Astrocyte (in vitro differentiated cells and primary cell): Measurements from ENCODE around the gene ARPC2. TPM values are rescaled to one million over a fixed set of nuclear protein-coding genes. Genes with fewer than 3 reads are reported as not detected.
A peak's percentile ranks its signal among the peaks of the same experiment; 100 is the strongest.

ENCODE experiments used
- DNase-seq: peaks from one replicate; pipeline ENCODE4 v3.0.0-alpha.2; 2010; ENCODE audit warnings: low read depth
- FAIRE-seq: peaks from 2 replicates; lab custom pipeline; 2011; peaks lifted over from hg19 to GRCh38; lab: Jason Lieb, UNC
- H2AFZ ChIP-seq: 2 replicates; pipeline ENCODE4 v1.6.0; 2012; ENCODE audit warnings: low read depth, low read length, inconsistent platforms
- H3K27ac ChIP-seq: 2 replicates; pipeline ENCODE4 v1.5.1; 2011; ENCODE audit warnings: low read depth, low read length, inconsistent platforms
- H3K27me3 ChIP-seq: 2 replicates; pipeline ENCODE4 v1.6.0; 2011; ENCODE audit warnings: low read length, inconsistent platforms; ENCODE audit not compliant: insufficient read depth
- H3K36me3 ChIP-seq: 2 replicates; pipeline ENCODE4 v1.5.1; 2011; ENCODE audit warnings: low read length, inconsistent platforms; ENCODE audit not compliant: insufficient read depth
- H3K4me1 ChIP-seq: 2 replicates; pipeline ENCODE4 v1.5.1; 2011; ENCODE audit warnings: low read length, inconsistent platforms; ENCODE audit not compliant: insufficient read depth
- H3K4me2 ChIP-seq: 2 replicates; pipeline ENCODE4 v1.6.0; 2012; ENCODE audit warnings: low read length, inconsistent platforms
- H3K4me3 ChIP-seq: 2 replicates; pipeline ENCODE4 v1.5.1; 2011; ENCODE audit warnings: low read depth, mild to moderate bottlenecking, low read length, inconsistent platforms; ENCODE audit not compliant: insufficient read depth
- H3K79me2 ChIP-seq: 2 replicates; pipeline ENCODE4 v1.6.0; 2012; ENCODE audit warnings: mild to moderate bottlenecking, low read length, inconsistent platforms; ENCODE audit not compliant: insufficient read depth
- H3K9ac ChIP-seq: 2 replicates; pipeline ENCODE4 v1.6.0; 2012; ENCODE audit warnings: mild to moderate bottlenecking, low read length, inconsistent platforms
- H3K9me3 ChIP-seq: 2 replicates; pipeline ENCODE4 v1.5.1; 2012; ENCODE audit warnings: low read depth, mild to moderate bottlenecking, low read length, inconsistent platforms; ENCODE audit not compliant: insufficient read depth
- H4K20me1 ChIP-seq: 2 replicates; pipeline ENCODE4 v1.6.0; 2012; ENCODE audit warnings: low read length, inconsistent platforms; ENCODE audit not compliant: insufficient read depth
- H3K27ac Mint-ChIP-seq: one replicate; pipeline ENCODE4 v1.8.0; 2021; ENCODE audit warnings: mild to moderate bottlenecking, mixed read lengths; ENCODE audit not compliant: unreplicated experiment
- H3K27me3 Mint-ChIP-seq: one replicate; pipeline ENCODE4 v1.8.0; 2021; ENCODE audit warnings: low read depth, mixed read lengths; ENCODE audit not compliant: unreplicated experiment
- H3K36me3 Mint-ChIP-seq: one replicate; pipeline ENCODE4 v1.8.0; 2021; ENCODE audit warnings: low read depth, mixed read lengths; ENCODE audit not compliant: unreplicated experiment
- H3K4me1 Mint-ChIP-seq: one replicate; pipeline ENCODE4 v1.8.0; 2021; ENCODE audit warnings: low read depth, mixed read lengths; ENCODE audit not compliant: unreplicated experiment
- H3K4me3 Mint-ChIP-seq: one replicate; pipeline ENCODE4 v1.8.0; 2021; ENCODE audit warnings: mild to moderate bottlenecking, moderate library complexity, mixed read lengths; ENCODE audit not compliant: unreplicated experiment
- H3K9me3 Mint-ChIP-seq: one replicate; pipeline ENCODE4 v1.8.0; 2021; ENCODE audit warnings: mild to moderate bottlenecking, mixed read lengths; ENCODE audit not compliant: unreplicated experiment
- EZH2 ChIP-seq: IDR thresholded peaks from 2 replicates; pipeline ENCODE4 v1.6.1; 2012; ENCODE audit warnings: mild to moderate bottlenecking, low read length, inconsistent platforms; ENCODE audit not compliant: insufficient read depth
- total RNA-seq: library from RNA; stranded (reverse); gene quantifications from 2 replicates; pipeline ENCODE4 v1.2.1, GENCODE V29; 2021
- TF ChIP-seq, protein P1 (sequence below): IDR thresholded peaks from 2 replicates; pipeline ENCODE4 v1.5.1; 2011; ENCODE audit warnings: low read depth, mild to moderate bottlenecking, inconsistent platforms, low read length, moderate library complexity; ENCODE audit not compliant: insufficient read depth

Gene ARPC2
- total RNA-seq, 1 donor from 2014 or later: 535 TPM

DNA sequence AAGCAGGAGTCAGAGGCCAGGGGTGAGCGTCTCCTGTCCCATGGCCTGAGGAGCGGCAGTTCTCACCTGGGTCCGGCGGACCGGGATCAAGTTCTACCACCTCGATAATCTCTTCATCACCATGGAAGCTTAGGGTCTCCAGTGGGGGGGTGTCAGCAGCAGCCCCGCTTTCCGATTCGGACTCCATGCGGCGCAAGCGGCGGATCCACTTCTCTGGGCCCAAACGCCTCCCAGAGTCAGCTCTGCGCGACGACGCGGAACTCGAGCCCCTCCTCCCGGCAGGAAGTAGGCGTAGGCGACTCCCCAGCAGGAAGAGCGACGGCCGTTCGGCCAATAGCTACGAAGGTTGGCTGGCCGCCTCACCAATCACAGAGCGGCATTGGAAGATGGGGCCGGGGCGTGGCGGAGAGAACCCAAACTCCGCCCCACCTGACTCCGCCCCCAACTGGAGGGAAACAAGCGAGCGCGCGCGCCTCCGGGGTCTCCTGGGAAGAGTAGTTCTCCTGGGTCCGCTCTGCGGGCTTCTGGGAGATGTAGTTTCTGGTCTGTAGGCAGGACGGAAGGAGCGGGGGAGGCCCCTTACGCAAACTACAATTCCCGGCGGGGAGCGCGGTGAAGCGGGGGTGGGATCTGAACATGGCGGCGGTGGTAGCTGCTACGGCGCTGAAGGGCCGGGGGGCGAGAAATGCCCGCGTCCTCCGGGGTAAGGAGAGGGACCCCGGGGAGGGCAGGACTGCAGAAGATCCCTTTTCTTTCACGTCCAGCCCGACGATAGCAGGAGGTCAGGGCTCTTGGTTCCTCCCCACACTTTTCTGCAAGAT, 53.1 kb downstream of the ARPC2 start, which contains the start of the genes AAMP and PNKD:
Gene AAMP (minus strand): TSS at position 238 of the 821 bp plus-strand sequence. CDS start 51 bp downstream, at position 187.
Gene PNKD (plus strand): TSS at position 620 of the 821 bp plus-strand sequence. CDS start 17 bp downstream, at position 637.
- Mint-ChIP-seq H3K27me3 (no peaks in the 10 kb centered on the region), H3K4me1 (peaks cover 6% of the 10 kb centered on the region), H3K27ac (peak within 1 kb of the TSS; percentile 85), H3K36me3 (peaks cover 19% of the 10 kb centered on the region), H3K9me3 (no peaks in the 10 kb centered on the region), H3K4me3 (peak within 1 kb of the TSS; percentile 98)
- Histone ChIP-seq H3K27ac (peak within 1 kb of the TSS; percentile 88), H4K20me1 (peaks cover 32% of the 10 kb centered on the region), H3K9ac (peak within 1 kb of the TSS; percentile 99), H3K9me3 (no peaks in the 10 kb centered on the region), H2AFZ (peak within 1 kb of the TSS; percentile 87), H3K4me2 (peak within 1 kb of the TSS; percentile 100), H3K79me2 (peaks cover 35% of the 10 kb centered on the region), H3K36me3 (peaks cover 31% of the 10 kb centered on the region), H3K4me3 (peak within 1 kb of the TSS; percentile 98), H3K27me3 (no peaks in the 10 kb centered on the region), H3K4me1 (peaks cover 17% of the 10 kb centered on the region)
- no peak for TF ChIP-seq EZH2
- TF ChIP-seq, protein P1, sequence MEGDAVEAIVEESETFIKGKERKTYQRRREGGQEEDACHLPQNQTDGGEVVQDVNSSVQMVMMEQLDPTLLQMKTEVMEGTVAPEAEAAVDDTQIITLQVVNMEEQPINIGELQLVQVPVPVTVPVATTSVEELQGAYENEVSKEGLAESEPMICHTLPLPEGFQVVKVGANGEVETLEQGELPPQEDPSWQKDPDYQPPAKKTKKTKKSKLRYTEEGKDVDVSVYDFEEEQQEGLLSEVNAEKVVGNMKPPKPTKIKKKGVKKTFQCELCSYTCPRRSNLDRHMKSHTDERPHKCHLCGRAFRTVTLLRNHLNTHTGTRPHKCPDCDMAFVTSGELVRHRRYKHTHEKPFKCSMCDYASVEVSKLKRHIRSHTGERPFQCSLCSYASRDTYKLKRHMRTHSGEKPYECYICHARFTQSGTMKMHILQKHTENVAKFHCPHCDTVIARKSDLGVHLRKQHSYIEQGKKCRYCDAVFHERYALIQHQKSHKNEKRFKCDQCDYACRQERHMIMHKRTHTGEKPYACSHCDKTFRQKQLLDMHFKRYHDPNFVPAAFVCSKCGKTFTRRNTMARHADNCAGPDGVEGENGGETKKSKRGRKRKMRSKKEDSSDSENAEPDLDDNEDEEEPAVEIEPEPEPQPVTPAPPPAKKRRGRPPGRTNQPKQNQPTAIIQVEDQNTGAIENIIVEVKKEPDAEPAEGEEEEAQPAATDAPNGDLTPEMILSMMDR: no peak
- peak; percentile 69 for FAIRE-seq
- peak; percentile 97 for DNase-seq

DNA sequence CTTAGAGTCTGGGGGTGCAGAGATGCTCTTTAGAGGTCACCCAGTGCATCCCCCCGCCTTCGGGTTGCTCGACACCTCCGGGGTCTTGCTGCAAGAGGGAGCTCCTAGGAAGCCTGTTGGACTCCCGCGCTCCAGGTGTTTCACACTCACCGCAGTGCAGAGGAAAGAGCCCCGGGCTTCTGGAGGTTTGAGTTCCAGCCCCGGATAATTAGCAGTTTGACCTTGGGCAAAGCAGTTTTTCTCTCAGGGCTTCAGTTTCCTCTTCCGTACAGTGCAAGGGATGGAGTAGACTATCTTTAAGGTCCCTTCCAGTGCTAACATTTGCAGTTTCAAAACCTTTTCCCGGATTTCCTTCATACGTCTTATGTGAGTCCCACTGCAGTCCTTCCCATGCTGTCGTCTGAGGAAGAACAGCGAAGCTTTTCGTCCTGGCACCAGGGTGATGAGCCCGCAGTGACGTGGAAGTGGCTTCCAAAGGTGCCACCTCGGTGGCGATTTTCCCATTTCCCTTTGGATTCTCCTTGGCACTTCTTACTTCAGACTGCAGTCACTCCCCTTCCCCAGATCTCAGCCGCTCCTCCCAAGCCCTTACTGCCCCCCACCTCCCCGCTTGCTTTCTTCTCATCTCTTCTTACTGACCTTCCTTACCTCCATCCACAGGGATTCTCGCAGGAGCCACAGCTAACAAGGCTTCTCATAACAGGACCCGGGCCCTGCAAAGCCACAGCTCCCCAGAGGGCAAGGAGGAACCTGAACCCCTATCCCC, 53.9 kb downstream of the ARPC2 start:
- Histone ChIP-seq H3K4me3 (peak overlapping the region; percentile 73), H3K9ac (peak overlapping the region; percentile 86), H3K27ac (peak overlapping the region; percentile 11), H4K20me1 (peaks cover 26% of the 10 kb centered on the region), H2AFZ (peak overlapping the region; percentile 81), H3K9me3 (no peaks in the 10 kb centered on the region), H3K79me2 (peaks cover 37% of the 10 kb centered on the region), H3K4me2 (peak overlapping the region; percentile 87), H3K27me3 (no peaks in the 10 kb centered on the region), H3K4me1 (peaks cover 17% of the 10 kb centered on the region), H3K36me3 (peaks cover 34% of the 10 kb centered on the region)
- TF ChIP-seq, protein P1: no peak
- TF ChIP-seq EZH2: no peak
- peak overlapping the region; percentile 98 for H3K4me3 Mint-ChIP-seq
- H3K36me3 Mint-ChIP-seq: peaks cover 18% of the 10 kb centered on the region
- peaks cover 10% of the 10 kb centered on the region for H3K4me1 Mint-ChIP-seq
- no peaks in the 10 kb centered on the region for H3K9me3 Mint-ChIP-seq
- H3K27ac Mint-ChIP-seq: peak overlapping the region; percentile 85
- no peaks in the 10 kb centered on the region for H3K27me3 Mint-ChIP-seq
- DNase-seq: no peak
- no peak for FAIRE-seq
